Activated naive CD4-positive, alpha-beta T cell (primary cell): ENCODE results near the gene PRSS36.
"Not testable (repeated sequence)": the region's sequence is repeated elsewhere in the genome, so short reads cannot be mapped to it uniquely, and the experiment has no call there.

Source experiments
- DNase-seq, 4 experiments: peaks; one replicate each; lab custom pipeline; 2025; lab: John Stamatoyannopoulos, UW

Gene PRSS36

DNA sequence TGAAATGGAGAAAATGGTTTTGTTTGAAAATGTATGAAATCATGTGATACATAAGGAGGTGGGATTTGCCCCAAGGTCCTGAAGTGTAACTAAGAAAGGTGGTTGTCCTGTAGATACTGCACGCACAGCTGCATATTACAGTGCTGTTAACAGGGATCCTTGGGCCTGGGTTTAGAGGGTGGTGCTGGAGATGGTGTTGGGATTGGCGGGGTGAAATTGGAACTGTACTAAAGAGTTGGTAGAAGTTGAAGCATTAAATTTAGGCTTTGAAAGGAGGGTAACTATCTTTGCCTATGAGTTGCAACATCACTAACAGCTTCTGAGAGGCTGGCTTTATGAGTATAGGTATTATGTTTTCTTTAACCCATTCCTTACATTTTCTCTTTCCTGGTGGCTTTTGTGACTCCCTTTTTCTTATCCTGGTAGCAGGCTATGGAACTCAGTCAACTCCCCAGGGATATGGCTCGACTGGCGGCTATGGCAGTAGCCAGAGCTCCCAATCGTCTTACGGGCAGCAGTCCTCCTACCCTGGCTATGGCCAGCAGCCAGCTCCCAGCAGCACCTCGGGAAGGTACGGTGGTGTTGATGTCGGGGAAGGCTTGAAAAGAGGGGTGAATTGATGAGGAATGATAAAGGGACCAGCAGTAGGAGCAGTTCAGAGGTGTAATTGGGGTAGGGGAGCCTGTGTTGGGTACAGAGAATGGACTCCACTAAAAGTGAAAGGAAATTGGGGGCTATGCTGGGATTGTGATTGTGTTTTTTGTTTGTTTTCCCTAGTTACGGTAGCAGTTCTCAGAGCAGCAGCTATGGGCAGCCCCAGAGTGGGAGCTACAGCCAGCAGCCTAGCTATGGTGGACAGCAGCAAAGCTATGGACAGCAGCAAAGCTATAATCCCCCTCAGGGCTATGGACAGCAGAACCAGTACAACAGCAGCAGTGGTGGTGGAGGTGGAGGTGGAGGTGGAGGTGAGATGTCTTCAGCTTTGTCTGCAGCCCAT is 33.9 kb upstream of the PRSS36 start:
- no peak for DNase-seq

GRCh38 chr16:31182391-31182790 is 32.5 kb upstream of the PRSS36 start:
- no peak for DNase-seq

DNA sequence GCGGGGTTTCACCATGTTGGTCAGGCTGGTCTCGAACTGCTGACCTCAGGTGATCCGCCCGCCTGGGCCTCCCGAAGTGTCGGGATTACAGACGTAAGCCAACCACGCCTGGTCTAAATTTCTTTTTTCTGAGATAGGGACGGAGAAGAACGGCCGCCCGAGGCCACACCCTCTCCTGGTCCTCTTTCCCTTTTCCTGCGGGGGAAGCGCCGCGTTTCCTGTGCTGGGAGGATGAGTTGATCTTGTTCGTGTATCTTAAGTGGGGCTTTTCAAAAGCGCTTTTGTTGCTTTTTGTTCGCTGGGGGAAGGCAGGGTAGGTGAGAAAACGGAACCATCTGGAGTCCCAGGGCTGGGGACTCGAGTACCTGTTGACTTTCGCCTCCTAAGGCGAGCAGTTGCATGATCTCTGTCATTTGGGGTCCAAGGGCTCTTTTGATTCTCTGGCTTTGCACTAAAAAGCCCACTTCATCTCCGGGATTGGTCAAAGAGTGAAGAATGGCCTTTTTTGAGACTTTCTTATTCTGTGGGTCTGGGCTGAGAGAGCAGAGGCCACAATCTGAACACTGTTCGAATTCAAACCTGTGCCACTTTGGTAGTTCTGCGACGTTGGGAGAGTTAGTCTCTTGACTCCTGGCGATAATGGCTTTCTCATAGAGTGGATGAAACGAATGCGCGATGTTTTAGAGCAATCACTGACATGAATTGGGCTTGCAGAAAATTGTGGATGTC is 31.4 kb upstream of the PRSS36 start:
- no peak for DNase-seq

DNA sequence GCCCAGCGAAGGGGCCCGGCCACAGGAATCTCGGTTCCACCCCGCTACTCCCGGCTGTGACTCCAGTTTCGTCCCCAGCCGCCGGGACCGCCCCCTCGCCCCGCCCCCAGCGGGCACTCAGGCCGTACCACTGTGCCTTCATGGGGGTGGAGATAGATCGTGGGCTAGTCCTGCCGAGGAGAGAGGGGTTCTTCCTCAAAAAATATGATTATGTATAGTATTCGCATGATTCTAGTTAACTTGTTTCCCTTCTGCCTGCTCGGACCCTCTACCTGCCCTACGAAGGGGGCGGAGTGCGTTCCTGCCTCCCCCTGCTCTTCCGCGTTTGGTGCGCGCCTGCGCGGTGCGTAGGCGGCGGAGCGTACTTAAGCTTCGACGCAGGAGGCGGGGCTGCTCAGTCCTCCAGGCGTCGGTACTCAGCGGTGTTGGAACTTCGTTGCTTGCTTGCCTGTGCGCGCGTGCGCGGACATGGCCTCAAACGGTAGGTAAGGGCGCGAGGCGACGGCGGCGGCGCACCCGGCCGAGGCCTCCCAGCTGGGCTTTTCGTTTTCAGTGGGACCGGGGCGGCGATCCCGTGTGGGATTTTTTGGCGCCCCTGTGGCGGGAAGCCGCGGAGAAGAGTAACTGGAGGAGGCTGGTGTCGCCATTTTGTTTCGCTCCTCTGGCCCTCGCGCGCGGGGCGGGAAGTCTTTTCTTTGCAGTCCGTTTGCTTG is 30.0 kb upstream of the PRSS36 start, which contains the start of gene FUS:
TSS of gene FUS (plus strand) at position 393 of the 713 bp plus-strand sequence. CDS start at position 469, 76 bp downstream.
- peak; percentile 92 to 98 (median 94) for DNase-seq

DNA sequence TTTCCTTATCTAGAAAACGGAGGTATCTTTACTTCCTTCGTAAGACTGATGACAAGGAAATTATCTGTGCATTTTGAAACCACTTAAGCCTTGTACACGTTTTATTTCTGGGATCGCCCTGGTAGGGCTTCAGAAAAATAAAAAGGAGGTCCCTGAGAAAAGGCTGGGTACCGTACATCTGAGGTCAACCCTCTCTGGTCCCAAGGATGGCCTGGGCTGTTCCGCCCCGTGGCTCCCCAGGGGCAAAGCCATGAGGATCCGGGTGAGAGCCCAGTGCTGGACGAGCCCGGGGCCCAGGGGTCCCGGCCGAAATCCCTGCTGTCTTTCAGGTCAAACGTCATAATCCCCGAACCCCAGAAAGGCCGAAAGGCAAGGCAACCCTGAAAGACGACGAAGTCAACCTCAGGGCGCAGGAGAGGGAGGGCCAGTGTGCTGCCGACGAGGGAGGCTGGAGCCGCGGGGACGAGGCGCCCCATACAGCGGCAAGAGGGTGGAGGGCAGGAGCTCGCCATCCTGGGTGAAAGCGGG is 29.4 kb upstream of the PRSS36 start:
- DNase-seq, result no peak

DNA sequence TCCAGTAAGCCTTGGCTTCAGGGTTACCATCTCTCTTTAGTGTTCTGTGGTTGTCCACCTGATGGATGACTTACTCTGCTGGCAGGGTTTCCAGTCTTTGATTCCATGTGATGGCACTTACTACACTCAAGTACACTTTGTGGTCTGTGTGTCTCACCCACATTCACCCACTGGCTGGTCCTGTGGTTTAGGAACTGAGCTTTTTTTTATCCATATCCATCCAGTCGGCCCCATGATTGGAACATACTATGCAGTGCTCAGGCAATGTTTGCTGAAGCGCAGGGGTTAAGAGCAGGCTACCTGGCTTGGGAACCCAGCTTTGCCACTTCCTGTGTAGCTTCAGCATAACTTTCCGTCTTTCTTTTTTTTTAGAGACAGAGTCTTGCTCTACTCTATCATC is 27.3 kb upstream of the PRSS36 start:
- peak in 1 of 4 experiments; percentile 30 for DNase-seq

GRCh38 chr16:31170048-31170447 is 20.2 kb upstream of the PRSS36 start:
- not testable (repeated sequence) for DNase-seq

- no peak for DNase-seq
Observed at GRCh38 chr16:31168848-31169247, 19.0 kb upstream of the PRSS36 start.

GRCh38 chr16:31167315-31167714 is 17.4 kb upstream of the PRSS36 start:
- DNase-seq, result no peak

DNA sequence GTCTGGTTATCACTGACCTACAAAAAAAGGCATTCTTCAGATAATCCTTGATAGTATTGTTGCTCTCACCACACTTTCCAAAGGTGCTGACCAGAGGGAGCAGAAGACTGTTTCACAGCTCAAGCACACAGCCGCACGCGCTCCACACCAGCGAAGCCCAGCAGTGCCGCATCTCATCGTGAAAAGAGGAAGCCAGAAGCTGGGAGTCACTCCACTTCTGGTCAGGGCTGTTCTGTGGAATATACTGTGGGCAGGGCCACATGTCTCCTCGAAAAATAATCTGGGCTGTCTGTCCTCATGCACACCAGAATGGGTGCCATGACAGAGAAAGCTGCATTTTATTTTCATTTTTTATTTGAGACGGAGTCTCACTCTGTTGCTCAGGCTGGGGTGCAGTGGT is 7.3 kb upstream of the PRSS36 start:
- no peak for DNase-seq

DNA sequence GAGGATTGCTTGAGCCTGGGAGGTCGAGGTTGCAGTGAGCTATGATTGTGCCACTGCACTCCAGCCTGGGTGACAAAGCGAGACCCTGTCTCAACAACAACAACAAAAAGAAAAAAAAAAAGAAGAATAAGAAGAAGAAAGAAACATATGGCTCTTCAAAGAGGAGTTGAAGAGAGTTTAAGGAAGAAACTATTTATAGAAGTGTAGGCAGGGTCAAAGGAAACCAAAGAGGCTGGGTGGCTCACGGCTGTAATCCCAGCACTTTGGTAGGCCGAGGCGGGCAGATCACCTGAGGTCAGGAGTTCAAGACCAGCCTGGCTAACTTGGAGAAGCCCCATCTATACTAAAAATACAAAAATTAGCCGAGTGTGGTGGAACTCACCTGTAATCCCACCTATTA is 1.1 kb upstream of the PRSS36 start:
- not testable (repeated sequence) for DNase-seq

DNA sequence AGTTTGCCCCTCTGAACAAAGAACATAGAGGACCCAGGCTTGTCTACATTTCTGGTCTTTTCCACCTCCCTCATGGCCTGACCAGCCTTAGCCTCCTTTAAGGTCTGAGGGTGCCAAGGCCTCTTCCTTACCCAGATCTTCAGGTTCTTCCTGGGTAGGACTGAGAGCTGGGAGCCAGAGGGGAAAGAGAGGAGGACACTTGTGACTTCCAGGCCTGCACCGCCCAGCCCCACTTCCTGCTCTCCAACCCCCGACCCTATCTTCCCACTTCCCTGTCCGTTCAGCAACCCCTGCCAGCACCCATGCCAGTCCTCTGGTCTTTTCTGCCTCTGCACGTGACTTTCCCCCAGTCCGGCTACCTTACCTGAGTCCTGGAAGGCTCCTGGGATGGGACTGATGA is 534 bp downstream of the PRSS36 start:
- no peak for DNase-seq

DNA sequence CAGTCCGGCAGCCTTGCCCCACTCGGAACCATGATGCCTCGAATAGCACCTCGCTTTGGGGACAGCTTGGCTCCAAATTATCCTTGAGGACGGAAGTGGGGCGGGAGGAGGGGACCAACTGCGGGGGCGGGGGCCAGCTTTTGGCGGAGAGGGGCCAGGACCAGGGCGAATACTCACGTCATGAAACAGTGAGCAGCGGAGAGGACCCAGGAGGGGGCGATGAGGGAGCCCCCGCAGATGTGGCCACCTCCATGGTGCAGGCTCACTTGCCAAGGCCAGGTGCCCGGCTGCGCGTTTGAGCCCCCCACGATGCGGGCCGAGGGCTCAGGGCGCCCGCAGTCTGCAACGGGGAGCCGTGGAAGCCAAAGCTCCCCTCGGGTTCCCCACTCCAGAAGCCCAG is 970 bp downstream of the PRSS36 start:
- DNase-seq, result no peak

- no peak for DNase-seq
Observed at GRCh38 chr16:31148281-31148728, 1.6 kb downstream of the PRSS36 start.

DNA sequence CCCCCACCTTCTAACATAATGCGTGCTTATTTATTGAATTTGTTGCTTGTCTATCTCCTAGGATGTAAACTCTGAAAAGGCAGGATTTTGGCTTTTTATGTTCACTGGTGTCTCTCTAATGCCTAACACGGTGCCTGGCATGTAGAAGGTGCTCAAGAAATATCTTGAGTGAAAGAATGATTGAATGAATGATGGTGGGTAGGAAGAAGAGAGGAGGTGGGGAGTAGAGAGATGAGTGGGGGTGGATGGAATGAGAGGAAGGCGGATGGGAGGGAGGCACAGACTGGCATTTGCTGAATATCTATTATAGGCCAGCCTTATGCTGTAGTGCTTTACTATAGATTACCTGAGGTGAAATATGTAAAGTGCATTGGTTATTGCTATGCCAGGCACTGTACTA is 2.3 kb downstream of the PRSS36 start:
- no peak for DNase-seq

- no peak for DNase-seq
Observed at GRCh38 chr16:31145398-31145990, 4.4 kb downstream of the PRSS36 start.

DNA sequence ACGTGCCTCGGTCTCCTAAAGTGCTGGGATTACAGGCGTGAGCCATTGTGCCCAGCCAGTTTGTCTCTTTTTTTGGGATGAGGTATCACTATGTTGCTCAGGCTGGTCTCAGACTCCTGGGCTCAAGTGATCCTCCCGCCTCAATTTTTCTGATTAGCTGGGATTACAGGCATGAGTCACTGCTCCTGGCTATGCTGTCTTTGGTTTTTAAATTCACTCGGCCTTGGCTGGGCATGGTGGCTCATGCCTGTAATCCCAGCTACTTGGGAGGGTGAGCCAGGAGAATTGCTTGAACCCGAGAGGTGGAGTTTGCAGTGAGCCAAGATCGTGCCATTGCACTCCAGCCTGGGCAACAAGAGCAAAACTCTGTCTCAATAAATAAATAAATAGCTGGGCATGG is 5.4 kb downstream of the PRSS36 start:
- DNase-seq, result not testable (repeated sequence)

- DNase-seq, result no peak
Observed at GRCh38 chr16:31143694-31144148, 6.1 kb downstream of the PRSS36 start.

- no peak for DNase-seq
Observed at GRCh38 chr16:31143011-31143693, 6.7 kb downstream of the PRSS36 start.

DNA sequence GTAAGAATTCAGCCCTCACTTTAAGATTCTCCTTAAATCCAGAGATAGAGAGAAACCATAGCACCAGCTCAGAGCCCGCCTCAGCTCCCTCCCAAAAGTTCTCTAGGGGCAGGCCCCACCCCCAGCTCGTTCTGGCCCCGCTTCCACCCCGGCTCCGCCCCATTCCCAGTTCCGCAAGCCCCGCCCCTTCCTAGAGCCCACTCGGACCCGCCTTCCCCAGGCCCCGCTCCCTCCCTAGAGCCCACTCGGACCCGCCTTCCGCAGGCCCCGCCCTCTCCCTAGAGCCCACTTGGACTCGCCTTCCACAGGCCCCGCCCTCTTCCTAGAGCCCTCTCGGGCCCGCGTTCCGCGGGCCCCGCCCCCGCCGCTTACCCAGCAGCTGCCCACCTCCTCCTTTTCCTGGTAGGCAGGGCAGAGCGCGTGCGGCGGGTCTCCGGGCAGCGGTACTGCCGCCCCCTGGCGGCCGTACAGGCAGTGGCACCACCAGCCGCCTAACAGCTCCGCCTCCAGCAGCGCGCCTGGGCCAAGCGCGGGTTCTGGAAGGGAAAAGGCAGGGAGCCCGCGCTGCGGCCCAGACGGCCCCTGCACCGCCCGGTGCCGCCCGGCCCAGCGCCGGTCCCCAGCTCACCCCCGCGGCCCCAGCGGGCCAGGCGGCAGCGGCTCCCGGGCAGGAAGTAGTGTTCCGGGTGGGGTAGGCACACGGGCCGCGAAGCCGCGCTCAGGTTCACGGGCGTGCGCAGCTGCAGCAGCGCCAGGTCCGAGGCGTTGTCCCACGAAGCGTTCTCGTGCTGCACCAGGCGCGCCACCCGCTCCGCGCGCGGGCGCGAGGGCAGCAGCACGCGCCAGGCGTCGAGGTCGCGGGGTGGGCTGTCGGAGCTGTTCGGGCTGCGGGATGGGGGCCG is 7.5 kb downstream of the PRSS36 start:
- peak; percentile 94 to 97 (median 96) for DNase-seq
